GM23338 (cell line): ENCODE measurements around the gene SEMA4D.

ENCODE experiments used
- CREB1 ChIP-seq: fragments of 250-450 bp; sonication (Bioruptor Pico); IDR thresholded peaks from 2 replicates; pipeline ENCODE4 v1.5.0; 2020; ENCODE audit warnings: low read depth, mild to moderate bottlenecking, moderate library complexity
- EZH2 ChIP-seq: fragments of 200-600 bp; sonication (generic); IDR thresholded peaks from one replicate; pipeline ENCODE4 v1.8.0; 2017; ENCODE audit warnings: antibody characterized with exemption, mild to moderate bottlenecking, low read depth; ENCODE audit not compliant: unreplicated experiment
- EZH2phosphoT487 ChIP-seq: fragments of 200-600 bp; sonication (generic); IDR thresholded peaks from one replicate; pipeline ENCODE4 v1.8.1; 2018; ENCODE audit warnings: antibody characterized with exemption; ENCODE audit not compliant: unreplicated experiment
- JUNB ChIP-seq: IDR thresholded peaks from one replicate; pipeline ENCODE4 v1.6.1; 2016; ENCODE audit warnings: antibody characterized with exemption; ENCODE audit not compliant: unreplicated experiment
- NANOG ChIP-seq: IDR thresholded peaks from 2 replicates; pipeline ENCODE4 v1.6.1; 2016; ENCODE audit warnings: antibody characterized with exemption, borderline replicate concordance
- POLR2AphosphoS5 ChIP-seq: IDR thresholded peaks from 2 replicates; pipeline ENCODE4 v1.6.1; 2016; ENCODE audit warnings: antibody characterized with exemption, low read depth
- ZNF114 ChIP-seq: fragments of 250-450 bp; sonication (Bioruptor Pico); IDR thresholded peaks from 2 replicates; pipeline ENCODE4 v1.5.0; 2020; ENCODE audit warnings: mild to moderate bottlenecking, moderate library complexity
- TF ChIP-seq, protein P1 (sequence below), 2 experiments: fragments of 200-600 bp in 1 of 2; sonication (generic) in 1 of 2; conservative IDR thresholded peaks; 2 replicates each; pipeline versions ENCODE4 v1.5.1 to v1.6.1; 2016 to 2017; ENCODE audit warnings: antibody characterized with exemption in 2 of 2, low read depth in 2 of 2, mild to moderate bottlenecking in 2 of 2, moderate library complexity in 1 of 2
- TF ChIP-seq, protein P2 (sequence below): IDR thresholded peaks from one replicate; pipeline ENCODE4 v1.6.1; 2018; ENCODE audit warnings: antibody characterized with exemption; ENCODE audit not compliant: unreplicated experiment
- TF ChIP-seq, protein P3 (sequence below): IDR thresholded peaks from 2 replicates; pipeline ENCODE4 v1.6.1; 2016; ENCODE audit warnings: antibody characterized with exemption
- TF ChIP-seq, protein P4 (sequence below): fragments of 250-450 bp; sonication (Bioruptor Pico); IDR thresholded peaks from 2 replicates; pipeline ENCODE4 v1.5.0; 2020; ENCODE audit warnings: mild to moderate bottlenecking, moderate library complexity

DNA sequence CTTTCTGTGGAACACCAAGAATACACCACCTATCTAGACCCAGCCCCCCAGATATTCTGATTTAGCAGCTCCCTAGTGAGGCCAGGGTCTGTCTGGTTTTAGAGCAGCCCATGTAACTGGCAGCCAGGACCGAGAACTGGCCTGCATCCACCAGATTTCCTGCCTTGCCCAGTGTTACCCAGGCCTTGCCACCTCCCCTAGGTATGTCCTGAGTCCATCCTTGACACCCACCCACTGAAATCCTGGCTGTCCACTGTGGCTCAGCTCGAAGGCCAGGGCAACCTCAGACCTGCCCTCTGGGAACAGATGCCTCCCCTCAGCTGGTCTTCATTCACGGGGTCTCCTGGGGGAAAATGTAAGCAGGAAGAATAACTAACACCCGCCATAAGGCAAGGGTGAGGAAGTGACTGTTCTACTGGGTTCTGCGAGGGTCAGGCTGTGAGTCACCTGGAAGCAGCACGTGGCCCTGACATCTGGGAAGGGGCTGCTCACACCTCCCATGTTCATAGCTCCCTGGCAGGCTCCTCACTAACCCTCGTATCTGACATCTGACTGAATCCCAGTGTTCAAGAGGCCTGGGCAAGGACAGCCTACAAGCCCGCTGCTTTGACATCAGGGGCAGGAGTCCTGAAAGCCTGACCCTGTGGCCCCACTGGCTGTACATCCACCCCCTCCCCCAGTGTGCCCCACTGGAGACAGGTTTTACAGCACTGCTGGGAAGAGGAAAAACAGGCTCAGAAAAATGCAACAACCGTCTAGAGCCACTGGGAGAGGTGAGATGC is 72.7 kb downstream of the SEMA4D start:
- TF ChIP-seq POLR2AphosphoS5 (no peak), CREB1 (CRISPR knock-in tag) (no peak), EZH2 (no peak), JUNB (no peak), EZH2phosphoT487 (no peak), ZNF114 (CRISPR knock-in tag) (no peak), NANOG (no peak)
- TF ChIP-seq, protein P1, sequence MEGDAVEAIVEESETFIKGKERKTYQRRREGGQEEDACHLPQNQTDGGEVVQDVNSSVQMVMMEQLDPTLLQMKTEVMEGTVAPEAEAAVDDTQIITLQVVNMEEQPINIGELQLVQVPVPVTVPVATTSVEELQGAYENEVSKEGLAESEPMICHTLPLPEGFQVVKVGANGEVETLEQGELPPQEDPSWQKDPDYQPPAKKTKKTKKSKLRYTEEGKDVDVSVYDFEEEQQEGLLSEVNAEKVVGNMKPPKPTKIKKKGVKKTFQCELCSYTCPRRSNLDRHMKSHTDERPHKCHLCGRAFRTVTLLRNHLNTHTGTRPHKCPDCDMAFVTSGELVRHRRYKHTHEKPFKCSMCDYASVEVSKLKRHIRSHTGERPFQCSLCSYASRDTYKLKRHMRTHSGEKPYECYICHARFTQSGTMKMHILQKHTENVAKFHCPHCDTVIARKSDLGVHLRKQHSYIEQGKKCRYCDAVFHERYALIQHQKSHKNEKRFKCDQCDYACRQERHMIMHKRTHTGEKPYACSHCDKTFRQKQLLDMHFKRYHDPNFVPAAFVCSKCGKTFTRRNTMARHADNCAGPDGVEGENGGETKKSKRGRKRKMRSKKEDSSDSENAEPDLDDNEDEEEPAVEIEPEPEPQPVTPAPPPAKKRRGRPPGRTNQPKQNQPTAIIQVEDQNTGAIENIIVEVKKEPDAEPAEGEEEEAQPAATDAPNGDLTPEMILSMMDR (conservative IDR thresholded peaks at IDR 0.05; ENCODE audit: low read depth in 2 of 2), result no peak
- TF ChIP-seq, protein P2, sequence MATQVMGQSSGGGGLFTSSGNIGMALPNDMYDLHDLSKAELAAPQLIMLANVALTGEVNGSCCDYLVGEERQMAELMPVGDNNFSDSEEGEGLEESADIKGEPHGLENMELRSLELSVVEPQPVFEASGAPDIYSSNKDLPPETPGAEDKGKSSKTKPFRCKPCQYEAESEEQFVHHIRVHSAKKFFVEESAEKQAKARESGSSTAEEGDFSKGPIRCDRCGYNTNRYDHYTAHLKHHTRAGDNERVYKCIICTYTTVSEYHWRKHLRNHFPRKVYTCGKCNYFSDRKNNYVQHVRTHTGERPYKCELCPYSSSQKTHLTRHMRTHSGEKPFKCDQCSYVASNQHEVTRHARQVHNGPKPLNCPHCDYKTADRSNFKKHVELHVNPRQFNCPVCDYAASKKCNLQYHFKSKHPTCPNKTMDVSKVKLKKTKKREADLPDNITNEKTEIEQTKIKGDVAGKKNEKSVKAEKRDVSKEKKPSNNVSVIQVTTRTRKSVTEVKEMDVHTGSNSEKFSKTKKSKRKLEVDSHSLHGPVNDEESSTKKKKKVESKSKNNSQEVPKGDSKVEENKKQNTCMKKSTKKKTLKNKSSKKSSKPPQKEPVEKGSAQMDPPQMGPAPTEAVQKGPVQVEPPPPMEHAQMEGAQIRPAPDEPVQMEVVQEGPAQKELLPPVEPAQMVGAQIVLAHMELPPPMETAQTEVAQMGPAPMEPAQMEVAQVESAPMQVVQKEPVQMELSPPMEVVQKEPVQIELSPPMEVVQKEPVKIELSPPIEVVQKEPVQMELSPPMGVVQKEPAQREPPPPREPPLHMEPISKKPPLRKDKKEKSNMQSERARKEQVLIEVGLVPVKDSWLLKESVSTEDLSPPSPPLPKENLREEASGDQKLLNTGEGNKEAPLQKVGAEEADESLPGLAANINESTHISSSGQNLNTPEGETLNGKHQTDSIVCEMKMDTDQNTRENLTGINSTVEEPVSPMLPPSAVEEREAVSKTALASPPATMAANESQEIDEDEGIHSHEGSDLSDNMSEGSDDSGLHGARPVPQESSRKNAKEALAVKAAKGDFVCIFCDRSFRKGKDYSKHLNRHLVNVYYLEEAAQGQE, result no peak
- TF ChIP-seq, protein P3, sequence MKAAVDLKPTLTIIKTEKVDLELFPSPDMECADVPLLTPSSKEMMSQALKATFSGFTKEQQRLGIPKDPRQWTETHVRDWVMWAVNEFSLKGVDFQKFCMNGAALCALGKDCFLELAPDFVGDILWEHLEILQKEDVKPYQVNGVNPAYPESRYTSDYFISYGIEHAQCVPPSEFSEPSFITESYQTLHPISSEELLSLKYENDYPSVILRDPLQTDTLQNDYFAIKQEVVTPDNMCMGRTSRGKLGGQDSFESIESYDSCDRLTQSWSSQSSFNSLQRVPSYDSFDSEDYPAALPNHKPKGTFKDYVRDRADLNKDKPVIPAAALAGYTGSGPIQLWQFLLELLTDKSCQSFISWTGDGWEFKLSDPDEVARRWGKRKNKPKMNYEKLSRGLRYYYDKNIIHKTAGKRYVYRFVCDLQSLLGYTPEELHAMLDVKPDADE, result no peak
- TF ChIP-seq, protein P4, sequence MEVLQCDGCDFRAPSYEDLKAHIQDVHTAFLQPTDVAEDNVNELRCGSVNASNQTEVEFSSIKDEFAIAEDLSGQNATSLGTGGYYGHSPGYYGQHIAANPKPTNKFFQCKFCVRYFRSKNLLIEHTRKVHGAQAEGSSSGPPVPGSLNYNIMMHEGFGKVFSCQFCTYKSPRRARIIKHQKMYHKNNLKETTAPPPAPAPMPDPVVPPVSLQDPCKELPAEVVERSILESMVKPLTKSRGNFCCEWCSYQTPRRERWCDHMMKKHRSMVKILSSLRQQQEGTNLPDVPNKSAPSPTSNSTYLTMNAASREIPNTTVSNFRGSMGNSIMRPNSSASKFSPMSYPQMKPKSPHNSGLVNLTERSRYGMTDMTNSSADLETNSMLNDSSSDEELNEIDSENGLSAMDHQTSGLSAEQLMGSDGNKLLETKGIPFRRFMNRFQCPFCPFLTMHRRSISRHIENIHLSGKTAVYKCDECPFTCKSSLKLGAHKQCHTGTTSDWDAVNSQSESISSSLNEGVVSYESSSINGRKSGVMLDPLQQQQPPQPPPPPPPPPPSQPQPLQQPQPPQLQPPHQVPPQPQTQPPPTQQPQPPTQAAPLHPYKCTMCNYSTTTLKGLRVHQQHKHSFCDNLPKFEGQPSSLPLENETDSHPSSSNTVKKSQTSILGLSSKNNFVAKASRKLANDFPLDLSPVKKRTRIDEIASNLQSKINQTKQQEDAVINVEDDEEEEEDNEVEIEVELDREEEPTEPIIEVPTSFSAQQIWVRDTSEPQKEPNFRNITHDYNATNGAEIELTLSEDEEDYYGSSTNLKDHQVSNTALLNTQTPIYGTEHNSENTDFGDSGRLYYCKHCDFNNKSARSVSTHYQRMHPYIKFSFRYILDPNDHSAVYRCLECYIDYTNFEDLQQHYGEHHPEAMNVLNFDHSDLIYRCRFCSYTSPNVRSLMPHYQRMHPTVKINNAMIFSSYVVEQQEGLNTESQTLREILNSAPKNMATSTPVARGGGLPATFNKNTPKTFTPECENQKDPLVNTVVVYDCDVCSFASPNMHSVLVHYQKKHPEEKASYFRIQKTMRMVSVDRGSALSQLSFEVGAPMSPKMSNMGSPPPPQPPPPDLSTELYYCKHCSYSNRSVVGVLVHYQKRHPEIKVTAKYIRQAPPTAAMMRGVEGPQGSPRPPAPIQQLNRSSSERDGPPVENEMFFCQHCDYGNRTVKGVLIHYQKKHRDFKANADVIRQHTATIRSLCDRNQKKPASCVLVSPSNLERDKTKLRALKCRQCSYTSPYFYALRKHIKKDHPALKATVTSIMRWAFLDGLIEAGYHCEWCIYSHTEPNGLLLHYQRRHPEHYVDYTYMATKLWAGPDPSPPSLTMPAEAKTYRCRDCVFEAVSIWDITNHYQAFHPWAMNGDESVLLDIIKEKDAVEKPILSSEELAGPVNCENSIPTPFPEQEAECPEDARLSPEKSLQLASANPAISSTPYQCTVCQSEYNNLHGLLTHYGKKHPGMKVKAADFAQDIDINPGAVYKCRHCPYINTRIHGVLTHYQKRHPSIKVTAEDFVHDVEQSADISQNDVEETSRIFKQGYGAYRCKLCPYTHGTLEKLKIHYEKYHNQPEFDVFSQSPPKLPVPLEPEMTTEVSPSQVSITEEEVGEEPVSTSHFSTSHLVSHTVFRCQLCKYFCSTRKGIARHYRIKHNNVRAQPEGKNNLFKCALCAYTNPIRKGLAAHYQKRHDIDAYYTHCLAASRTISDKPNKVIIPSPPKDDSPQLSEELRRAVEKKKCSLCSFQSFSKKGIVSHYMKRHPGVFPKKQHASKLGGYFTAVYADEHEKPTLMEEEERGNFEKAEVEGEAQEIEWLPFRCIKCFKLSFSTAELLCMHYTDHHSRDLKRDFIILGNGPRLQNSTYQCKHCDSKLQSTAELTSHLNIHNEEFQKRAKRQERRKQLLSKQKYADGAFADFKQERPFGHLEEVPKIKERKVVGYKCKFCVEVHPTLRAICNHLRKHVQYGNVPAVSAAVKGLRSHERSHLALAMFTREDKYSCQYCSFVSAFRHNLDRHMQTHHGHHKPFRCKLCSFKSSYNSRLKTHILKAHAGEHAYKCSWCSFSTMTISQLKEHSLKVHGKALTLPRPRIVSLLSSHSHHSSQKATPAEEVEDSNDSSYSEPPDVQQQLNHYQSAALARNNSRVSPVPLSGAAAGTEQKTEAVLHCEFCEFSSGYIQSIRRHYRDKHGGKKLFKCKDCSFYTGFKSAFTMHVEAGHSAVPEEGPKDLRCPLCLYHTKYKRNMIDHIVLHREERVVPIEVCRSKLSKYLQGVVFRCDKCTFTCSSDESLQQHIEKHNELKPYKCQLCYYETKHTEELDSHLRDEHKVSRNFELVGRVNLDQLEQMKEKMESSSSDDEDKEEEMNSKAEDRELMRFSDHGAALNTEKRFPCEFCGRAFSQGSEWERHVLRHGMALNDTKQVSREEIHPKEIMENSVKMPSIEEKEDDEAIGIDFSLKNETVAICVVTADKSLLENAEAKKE, result no peak
